SK-MEL-5 (cell line): ENCODE measurements around the gene FAM184B. TPM values are rescaled to one million over a fixed set of nuclear protein-coding genes. Genes with fewer than 3 reads are reported as not detected.
A peak's percentile ranks its signal among the peaks of the same experiment; 100 is the strongest.

Experiments
- DNase-seq: peaks from one replicate; pipeline ENCODE4 v3.0.0-alpha.2; 2016; ENCODE audit warnings: low read depth, low spot score
- in situ Hi-C: cut with HindIII; loops from 2 replicates; pipeline ENCODE4 v1.10.0; 2016; ENCODE audit warnings: low sequenced_read_pairs, high pct_unique_total_duplicates, low pct_unique_long_range_greater_than_20kb
- total RNA-seq: library from RNA; depleted of rRNA; stranded (reverse); fragments of >200 nt; shearing (Covaris generic); gene quantifications from 2 replicates; pipeline ENCODE4 v1.2.3, GENCODE V29; 2014

FAM184B gene
- total RNA-seq, 1 experiment from 2014 or later = not detected

DNA sequence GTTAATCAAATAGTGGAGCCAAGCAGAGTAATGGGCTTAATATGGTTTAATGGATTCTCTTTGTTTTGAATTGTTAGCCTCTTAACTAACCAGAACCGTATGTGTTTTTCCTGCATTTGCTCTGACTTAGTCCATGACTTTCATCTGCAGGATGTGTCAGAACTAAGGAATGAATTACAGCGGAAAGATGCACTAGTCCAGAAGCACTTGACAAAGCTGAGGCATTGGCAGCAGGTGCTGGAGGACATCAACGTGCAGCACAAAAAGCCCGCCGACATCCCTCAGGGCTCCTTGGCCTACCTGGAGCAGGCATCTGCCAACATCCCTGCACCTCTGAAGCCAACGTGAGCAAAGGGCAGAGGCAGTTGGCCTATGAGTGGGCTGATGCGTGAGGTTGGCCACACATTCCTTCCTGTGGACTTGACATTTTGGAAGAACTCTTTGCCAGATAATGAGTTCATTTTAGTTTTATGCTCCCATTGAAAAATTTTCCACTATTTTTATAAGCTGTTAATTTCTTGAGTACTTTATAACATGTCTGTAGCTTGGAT is 157.9 kb downstream of the FAM184B start:
- no peak for DNase-seq
- in situ Hi-C loops = no loop called here

DNA sequence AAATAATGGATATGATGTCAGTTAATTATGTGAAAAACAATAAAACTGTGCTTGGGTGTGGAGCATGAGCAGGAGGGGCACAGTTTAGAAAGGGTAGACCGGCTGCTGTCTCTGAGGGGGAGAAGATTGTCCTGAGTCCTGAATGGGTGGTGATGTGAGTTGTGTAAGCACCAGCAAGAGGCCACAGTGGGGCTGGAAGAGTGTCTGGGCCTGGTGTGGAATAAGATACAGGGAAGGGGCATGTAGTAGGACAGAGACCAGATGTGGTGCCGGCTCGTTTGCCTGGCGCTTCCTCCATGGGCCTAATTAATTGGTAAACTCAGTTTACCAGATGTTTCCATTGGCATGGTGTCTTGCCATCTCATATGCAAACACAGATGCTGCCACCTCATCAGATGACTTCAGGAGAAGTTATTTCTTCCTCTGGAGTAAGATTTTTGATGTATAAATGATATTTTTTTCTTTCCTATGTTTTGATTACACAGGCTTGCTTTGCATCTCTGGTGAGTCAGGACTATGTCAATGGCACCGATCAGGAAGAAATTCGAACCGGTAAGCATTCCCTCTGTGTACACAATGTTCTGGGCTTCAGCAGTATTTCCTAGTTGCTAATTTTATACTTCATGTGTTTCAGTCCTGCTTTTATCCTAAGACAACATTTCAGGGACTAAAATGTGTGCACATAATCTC is 161.9 kb downstream of the FAM184B start:
- DNase-seq = no peak
- in situ Hi-C loops = no loop called here

DNA sequence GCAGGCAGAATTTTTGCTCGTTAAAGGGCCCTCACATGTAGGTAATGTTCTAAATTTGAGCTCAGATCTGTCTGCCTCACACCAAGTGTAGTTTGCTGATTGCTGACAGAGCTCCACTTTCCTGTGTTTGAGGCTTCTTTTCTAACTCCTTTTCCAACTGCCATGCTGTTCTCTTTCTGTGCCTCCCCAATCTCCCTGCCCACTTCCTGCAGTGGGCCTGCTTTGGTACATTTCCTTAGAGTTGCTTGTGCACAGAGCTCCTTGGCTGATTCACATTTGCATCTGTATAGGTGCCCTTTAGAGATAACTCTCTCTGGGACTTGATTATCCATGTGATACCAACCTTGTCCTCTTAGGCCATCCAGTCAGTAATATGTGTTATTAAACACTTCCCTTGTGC is 162.5 kb downstream of the FAM184B start:
- no peak for DNase-seq
- in situ Hi-C loops = no loop called here

DNA sequence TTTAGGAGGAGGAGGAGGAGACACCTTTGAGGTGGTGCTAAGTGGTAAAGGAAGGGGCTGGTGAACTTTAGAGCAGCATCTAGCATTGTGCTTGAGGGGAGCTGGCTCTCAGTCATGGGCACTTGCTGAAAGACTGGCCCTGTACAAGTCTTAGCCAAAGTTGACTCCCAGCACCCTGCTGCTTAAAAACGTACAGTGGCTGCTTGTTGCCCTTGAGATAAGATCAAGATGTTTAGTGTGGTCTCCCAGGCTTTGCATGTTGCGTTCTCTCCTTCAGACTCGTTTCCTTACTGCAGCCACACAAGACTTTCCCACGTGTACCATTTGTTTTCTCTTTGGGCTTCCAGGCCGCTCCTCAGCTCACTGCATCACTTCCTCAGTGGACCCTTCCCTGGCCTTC is 165.1 kb downstream of the FAM184B start:
- in situ Hi-C loops = no loop called here
- DNase-seq = no peak

DNA sequence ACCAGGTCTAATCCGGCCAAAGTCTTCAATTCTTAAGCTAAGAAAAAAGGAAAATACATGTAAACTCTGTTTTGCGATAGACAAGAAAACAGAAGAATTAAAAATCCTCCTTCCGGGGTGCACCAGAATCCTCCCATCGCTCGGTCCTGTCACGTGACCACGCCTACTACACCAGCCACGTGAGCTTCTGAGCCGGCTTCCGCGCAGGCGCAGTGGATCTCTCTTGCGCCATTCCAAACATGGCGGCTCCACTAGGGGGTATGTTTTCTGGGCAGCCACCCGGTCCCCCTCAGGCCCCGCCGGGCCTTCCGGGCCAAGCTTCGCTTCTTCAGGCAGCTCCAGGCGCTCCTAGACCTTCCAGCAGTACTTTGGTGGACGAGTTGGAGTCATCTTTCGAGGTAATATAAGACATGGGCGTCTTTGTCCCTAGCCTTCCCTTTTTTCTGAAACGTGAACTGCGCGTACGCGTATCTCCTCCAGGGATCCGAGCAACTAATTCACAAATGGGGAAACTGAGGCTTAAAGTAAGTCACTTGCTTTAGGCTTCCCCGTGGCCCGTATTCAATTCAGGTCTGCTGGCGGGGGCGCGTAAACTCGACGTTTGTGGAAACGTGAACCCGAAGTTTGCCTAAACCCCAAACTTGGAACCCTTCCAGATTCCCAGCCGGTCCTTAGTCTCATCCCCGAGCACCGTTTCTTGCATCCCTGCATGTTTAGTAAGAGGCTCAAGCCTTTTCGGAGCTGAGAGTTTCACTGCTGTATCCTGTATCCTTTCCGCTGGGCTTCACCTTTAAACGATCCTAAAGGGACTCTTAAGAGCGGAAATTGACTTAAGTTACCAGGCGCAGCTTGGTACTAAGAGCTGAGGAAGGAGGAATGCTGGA is 166.8 kb downstream of the FAM184B start, which contains the start of gene MED28:
Gene MED28 (plus strand): TSS at position 226 of the 884 bp plus-strand sequence. CDS start 14 bp downstream, at position 240.
- in situ Hi-C loops = no loop called here
- DNase-seq = peak; percentile 95

DNA sequence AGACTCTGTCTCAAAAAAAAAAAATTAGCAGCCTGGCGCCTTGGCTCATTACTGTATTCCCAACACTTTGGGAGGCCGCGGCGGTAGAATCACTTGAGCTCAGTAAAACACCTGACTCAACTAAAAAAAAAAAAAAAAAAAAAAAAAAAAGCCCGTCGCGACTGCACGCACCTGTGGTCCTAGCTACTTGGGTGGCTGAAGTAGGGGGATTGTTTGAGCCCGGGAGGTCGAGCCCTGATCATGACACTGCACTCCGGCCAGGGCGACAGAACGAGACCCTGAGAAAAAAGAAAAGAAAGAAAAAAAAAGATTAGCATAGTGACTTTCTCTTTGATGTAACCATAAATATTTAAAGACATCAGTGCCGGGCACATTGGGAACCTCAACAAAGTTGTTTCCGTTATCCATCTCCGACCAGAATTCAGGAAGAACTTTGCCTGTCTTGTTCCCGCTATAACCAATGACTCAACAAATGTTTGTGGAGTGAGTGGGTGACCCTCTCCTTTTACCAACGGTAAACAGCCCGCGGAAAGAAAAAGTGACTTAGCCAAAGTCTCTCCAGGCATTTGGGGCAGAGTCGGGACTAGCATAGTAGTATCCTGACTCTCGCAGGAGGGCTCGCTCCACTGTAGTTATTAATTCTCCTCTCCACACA is 167.5 kb downstream of the FAM184B start:
- in situ Hi-C loops = no loop called here
- DNase-seq = peak; percentile 2

DNA sequence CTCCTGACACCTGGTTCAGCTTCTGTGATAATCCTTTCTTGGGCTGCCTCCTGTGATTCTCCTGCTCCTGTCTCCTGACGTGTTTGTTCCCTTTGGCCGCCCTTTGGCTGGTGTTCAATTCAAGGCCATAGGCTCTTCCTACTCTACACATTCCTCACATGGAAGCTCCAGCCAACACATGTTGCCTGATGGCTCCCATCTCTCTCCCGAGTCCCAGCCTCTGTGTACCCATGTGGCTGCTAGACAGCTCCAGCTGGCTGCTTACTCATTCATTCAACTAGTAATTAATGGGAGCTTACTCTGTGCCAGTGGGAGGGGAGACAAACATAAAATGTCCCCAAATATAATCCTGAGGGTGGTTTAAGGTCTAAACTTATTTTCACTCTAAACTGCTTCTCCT is 176.2 kb downstream of the FAM184B start:
- no peak for DNase-seq
- in situ Hi-C loops = no loop called here

DNA sequence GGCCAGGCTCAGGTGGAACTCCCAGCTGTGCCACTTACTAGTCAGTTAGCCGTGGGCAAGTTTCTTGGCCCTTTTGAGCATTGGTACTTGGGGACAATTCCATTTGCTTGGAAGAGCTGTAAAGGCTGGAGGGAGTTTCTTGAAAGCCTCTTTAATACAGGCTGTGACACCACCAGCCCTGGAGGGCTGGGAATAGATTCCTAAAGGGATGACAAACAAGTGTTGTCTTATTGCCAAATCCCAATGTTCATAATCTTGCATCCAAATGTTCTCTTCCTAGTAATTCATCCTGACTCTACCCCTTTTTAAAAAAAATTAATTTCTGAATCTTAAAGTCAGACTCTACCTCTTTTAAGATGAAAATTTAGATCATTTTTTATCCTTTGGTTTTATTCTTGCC is 181.6 kb downstream of the FAM184B start:
- in situ Hi-C loops = no loop called here

DNA sequence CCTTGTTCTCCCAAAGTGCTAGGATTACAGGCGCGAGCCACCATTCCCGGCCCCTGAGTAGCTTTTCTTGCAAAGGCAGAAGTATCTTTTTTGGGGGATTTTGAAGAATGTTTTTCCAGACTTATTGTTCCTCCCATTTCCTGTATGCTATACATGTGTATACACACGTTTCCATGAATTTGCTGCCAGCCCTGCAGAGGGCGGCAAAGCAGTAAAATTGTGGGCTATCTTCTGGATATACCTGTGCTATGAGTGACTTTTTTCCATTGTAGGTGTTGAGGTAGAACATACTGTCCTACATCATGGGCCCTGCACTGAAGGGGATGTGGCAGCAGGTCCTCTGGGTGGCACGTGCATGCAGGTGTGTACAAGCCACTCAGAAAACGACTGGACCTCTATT is 183.9 kb downstream of the FAM184B start:
- peak; percentile 56 for DNase-seq
- in situ Hi-C loops = no loop called here

More for the DNA sequence above, 181.6 kb downstream of the FAM184B start:
- DNase-seq = no peak

DNA sequence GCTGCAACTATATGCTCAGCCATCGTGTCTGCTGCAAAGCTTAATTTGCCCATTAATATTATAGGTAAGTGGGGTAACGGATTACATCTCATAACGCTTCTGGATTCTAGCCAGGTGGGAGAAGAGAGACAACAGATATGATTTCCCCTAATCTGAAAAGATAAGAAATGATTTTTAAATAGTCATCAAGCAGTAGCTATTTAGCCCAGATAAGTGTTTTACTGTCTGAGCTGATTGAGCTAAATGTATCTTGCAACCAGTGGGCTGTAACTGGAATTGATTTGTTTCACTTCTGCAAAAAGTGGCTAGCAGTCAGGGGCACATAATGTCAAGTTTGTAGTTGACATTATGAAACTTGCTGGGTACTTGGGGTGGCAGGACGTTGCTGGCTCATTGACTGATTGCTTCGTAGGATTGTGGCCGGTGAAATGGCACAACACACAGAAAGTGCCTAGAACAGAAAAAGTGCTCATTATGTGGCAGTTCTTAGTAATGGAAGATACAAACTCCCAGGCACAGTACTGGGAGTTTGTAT is 185.9 kb downstream of the FAM184B start:
- no peak for DNase-seq
- in situ Hi-C loops = no loop called here

DNA sequence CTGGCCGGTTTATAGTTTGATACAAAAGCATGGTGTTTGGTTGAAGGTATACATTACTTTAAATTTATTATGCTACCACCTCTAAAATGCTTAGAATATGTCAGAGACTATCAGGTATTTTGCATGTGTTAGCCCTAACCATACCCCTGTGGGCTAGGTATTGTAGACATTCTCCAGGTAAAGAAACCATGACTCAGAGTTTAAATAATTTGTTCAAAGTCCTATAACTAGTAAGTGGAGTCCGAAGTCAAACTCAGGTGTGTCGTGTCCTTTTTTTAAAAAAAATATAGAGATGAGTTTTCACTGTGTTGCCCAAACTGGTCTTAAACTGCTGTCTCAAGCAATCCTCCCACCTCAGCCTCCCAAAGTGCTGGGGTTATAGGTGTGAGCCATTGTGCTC is 192.1 kb downstream of the FAM184B start:
- in situ Hi-C loops = no loop called here
- DNase-seq = no peak

DNA sequence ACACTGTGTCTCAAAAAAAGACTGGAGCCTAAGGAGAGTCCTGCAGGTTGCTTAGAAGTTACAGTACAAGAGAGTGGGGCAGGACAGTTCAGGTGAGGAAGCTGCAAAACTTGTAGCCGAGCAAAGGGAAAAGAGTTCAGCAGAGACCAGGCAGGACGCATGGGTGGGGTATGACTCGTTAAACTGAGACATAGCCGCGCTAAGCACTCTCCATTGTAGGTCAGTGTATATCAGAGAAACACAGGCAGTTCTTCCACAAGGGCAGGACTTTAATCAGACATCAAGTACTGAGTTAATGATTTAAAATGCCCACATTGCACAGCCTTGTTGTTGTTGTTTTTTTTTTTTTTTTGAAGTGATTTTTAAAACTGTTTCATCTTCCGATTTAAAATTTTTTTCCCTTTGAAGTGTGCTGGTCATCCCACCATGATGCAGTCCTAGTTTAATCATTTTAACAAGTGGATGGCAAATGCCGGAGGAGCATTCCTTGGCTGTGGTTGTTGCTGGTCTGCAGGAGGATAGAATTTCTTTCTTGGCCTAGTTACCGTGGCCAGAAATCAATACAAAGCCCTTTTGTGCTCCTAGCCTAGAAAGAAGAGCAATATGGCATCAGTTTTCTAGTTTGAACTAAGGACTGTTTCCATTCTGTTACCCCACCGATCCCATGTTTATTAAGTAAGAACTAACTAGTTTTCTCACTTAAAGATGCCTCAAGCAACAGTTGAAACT is 194.2 kb downstream of the FAM184B start:
- peak; percentile 65 for DNase-seq
- in situ Hi-C loops = no loop called here

DNA sequence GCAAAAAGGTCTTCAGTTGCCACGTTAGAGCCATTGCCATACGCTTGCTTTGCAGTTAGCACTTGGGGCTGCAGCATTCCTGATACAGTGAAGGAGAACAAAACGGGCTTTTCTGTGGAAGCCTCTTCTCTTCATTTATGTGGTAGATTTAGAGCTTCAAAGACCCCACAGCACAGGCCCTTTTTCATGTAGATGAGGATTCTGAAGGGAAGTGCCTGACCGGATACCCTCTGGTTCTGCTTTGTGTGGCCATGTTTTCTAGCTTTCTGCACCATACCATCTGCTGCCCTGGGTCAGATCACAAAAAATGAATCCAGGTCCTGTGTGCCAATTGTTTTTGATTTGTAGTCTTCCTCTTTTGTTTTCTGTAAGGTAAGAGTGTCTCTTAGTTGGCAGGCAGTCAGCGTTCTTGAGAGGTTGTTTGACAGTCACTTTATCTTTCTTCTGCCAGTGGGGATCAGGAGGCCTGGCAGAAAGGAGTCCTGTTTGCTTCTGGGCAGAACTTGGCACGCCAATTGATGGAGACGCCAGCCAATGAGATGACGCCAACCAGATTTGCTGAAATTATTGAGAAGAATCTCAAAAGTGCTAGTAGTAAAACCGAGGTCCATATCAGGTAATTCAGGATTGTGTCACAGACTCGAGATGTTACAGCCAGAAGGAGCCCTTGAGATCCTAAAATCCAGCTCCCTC is 196.8 kb downstream of the FAM184B start:
- DNase-seq = no peak
- in situ Hi-C loops = no loop called here

DNA sequence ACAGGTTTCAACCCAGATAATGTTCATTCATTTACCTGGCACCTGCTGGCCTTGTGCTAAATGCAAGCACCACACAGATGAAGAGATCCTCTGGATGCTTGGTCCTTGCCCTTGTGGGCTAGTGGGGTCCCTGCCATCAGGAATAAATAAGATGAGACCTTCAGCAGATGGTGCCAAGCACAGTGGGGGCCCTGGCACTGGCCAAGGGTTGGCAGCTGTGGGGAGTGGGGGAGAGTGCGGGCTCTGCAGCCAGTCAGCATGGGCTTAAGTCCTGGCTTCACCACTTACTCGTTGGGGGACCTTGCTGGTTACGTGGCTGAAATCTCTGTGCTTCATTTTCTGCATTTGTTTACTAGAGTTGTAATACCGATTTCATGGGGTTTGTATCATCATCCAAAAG is 197.5 kb downstream of the FAM184B start:
- DNase-seq = no peak
- in situ Hi-C loops = no loop called here

DNA sequence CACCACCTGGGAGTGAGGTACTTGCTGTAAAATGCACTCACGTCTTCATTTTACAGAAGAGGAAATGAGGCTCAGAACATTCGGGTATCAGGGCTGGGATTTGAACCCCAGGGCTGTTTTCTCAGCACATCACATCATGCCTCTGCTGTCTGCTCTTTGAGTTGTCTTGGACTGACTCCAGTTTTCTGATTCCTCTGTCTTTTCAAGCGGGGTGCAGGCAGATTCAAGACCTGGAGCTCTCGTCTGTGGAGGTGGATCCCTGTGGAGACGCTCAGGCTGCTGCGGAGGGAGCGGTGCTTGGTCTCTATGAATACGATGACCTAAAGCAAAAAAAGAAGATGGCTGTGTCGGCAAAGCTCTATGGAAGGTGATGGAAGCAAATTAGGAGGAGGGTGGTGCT is 198.1 kb downstream of the FAM184B start:
- in situ Hi-C loops = no loop called here
- DNase-seq = no peak

DNA sequence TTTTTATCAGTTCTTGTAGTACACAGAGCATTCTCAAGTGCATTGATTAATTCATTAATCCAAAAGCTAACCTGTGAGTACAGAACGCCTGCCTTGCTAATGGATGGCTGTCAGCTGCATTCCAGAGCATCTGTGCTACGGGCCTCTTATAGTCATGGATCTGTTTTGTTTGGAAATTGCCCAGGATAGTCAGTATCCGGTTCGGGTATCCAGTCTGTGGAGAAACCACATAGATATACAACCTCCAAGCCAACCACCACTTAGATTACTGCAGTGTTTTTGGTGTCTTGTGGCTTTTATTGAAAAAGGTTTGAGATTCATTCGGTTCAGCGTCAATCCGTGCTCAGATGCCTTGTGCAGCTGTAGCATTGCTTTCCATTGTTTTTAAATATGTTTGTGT is 200.5 kb downstream of the FAM184B start:
- no peak for DNase-seq

More for the DNA sequence above, 200.5 kb downstream of the FAM184B start:
- in situ Hi-C loops = no loop called here
